GM23248 (cell line): ENCODE data around the gene RPS8. TPM values are rescaled to one million over a fixed set of nuclear protein-coding genes. Genes with fewer than 3 reads are reported as not detected.
"Not testable (repeated sequence)": the region's sequence is repeated elsewhere in the genome, so short reads cannot be mapped to it uniquely, and the experiment has no call there.

Source experiments
- DNase-seq: peaks from one replicate; pipeline ENCODE4 v3.0.0-alpha.2; 2015
- H2AFZ ChIP-seq: fragments of 200-600 bp; sonication (generic); 2 replicates; pipeline ENCODE4 v1.6.1; 2016; ENCODE audit warnings: antibody characterized with exemption
- H3F3A ChIP-seq: fragments of 200-600 bp; sonication (generic); 2 replicates; pipeline ENCODE4 v1.6.1; 2016; ENCODE audit warnings: mild to moderate bottlenecking, antibody characterized with exemption, mixed run types; ENCODE audit not compliant: insufficient read depth
- H3K27ac ChIP-seq: fragments of 200-600 bp; sonication (generic); 2 replicates; pipeline ENCODE4 v1.5.1; 2016; ENCODE audit warnings: mild to moderate bottlenecking
- H3K27me3 ChIP-seq: fragments of 200-600 bp; sonication (generic); replicated peaks from 2 replicates; pipeline ENCODE4 v1.6.1; 2016; ENCODE audit warnings: mild to moderate bottlenecking; ENCODE audit not compliant: insufficient read depth
- H3K36me3 ChIP-seq: fragments of 200-600 bp; sonication (generic); 2 replicates; pipeline ENCODE4 v1.6.1; 2016; ENCODE audit warnings: low read depth, mild to moderate bottlenecking
- H3K4me1 ChIP-seq: fragments of 200-600 bp; sonication (generic); 2 replicates; pipeline ENCODE4 v1.6.1; 2016; ENCODE audit warnings: mild to moderate bottlenecking; ENCODE audit not compliant: insufficient read depth
- H3K4me2 ChIP-seq: fragments of 200-600 bp; sonication (generic); one replicate; pipeline ENCODE4 v1.6.1; 2016; ENCODE audit warnings: mild to moderate bottlenecking; ENCODE audit not compliant: unreplicated experiment
- H3K4me3 ChIP-seq: fragments of 200-600 bp; sonication (generic); 2 replicates; pipeline ENCODE4 v1.5.1; 2016; ENCODE audit warnings: mild to moderate bottlenecking
- H3K79me2 ChIP-seq: fragments of 200-600 bp; sonication (generic); 2 replicates; pipeline ENCODE4 v1.6.1; 2016; ENCODE audit warnings: mild to moderate bottlenecking; ENCODE audit not compliant: insufficient read depth
- H3K9ac ChIP-seq: fragments of 200-600 bp; sonication (generic); 2 replicates; pipeline ENCODE4 v1.6.1; 2016; ENCODE audit warnings: mild to moderate bottlenecking
- H3K9me2 ChIP-seq: fragments of 200-600 bp; sonication (generic); 2 replicates; pipeline ENCODE4 v1.6.1; 2016; ENCODE audit warnings: mixed run types, mild to moderate bottlenecking, moderate library complexity; ENCODE audit not compliant: insufficient read depth
- H3K9me3 ChIP-seq: fragments of 200-600 bp; sonication (generic); one replicate; pipeline ENCODE4 v1.6.1; 2017; ENCODE audit warnings: low read depth
- H4K20me1 ChIP-seq: fragments of 200-600 bp; sonication (generic); 2 replicates; pipeline ENCODE4 v1.6.0; 2016; ENCODE audit not compliant: insufficient read depth
- EZH2 ChIP-seq: fragments of 200-600 bp; sonication (generic); IDR thresholded peaks from 2 replicates; pipeline ENCODE4 v1.6.1; 2018; ENCODE audit warnings: antibody characterized with exemption, mild to moderate bottlenecking; ENCODE audit not compliant: insufficient read depth, poor library complexity, severe bottlenecking
- EZH2phosphoT487 ChIP-seq: fragments of 200-600 bp; sonication (generic); IDR thresholded peaks from 2 replicates; pipeline ENCODE4 v1.6.1; 2018; ENCODE audit warnings: antibody characterized with exemption, moderate library complexity, mild to moderate bottlenecking, low read depth; ENCODE audit not compliant: insufficient read depth
- WGBS, 2 experiments: methylation state at CpG; one replicate each; pipeline ENCODE4 v1.1.6; 2015 to 2017; ENCODE audit warnings: low lambda C conversion rate in 2 of 2, low coverage in 1 of 2; ENCODE audit errors: missing lambda C conversion rate in 2 of 2; 5-methylcytosine and 5-hydroxymethylcytosine counted together
- in situ Hi-C: fragments of 300-500 bp; cut with MboI; formaldehyde crosslinking; loops from 2 replicates; pipeline ENCODE4 v1.15.0; 2020
- polyA plus RNA-seq: library from polyadenylated mRNA; unstranded; fragments of >200 nt; fragmentation: Nextera tagmentation; extraction: Ambion mirVana; gene quantifications from 2 replicates; pipeline ENCODE4 v1.2.1, GENCODE V29; 2016
- total RNA-seq: library from RNA; depleted of rRNA; stranded (reverse); fragments of >200 nt; shearing (Covaris generic); gene quantifications from 2 replicates; pipeline ENCODE4 v1.2.3, GENCODE V29; 2014

Gene RPS8
- total and polyA plus RNA-seq, 2 experiments from 2014 or later: 596 to 1,375 TPM

GRCh38 chr1:44808063-44808937, 33.0 kb downstream of the RPS8 start, which contains the start of gene BTBD19:
BTBD19 (plus strand) TSS chr1:44808523; CDS start chr1:44808821, 298 bp downstream.
- H3K36me3 ChIP-seq: peaks cover 11% of the 10 kb centered on the region; the same call in 1 of the 2 replicates
- H3K9ac ChIP-seq: peak within 1 kb of the TSS; percentile 97
- H4K20me1 ChIP-seq: no peaks in the 10 kb centered on the region
- H3K9me3 ChIP-seq: no peaks in the 10 kb centered on the region
- H3K79me2 ChIP-seq: peaks cover 51% of the 10 kb centered on the region
- DNase-seq: peak; percentile 98
- 9 to 11% methylated on average over 23 of the region's 23 CpGs for WGBS, 2 experiments
- peaks cover 71% of the 10 kb centered on the region for H3F3A ChIP-seq
- TF ChIP-seq EZH2phosphoT487: no peak
- TF ChIP-seq EZH2: no peak
- peaks cover 62% of the 10 kb centered on the region for H3K4me1 ChIP-seq
- peak within 1 kb of the TSS; percentile 100 for H3K27ac ChIP-seq
- in situ Hi-C loops: no loop called here
- H3K4me3 ChIP-seq: peak within 1 kb of the TSS; percentile 72
- H2AFZ ChIP-seq: no peak within 1 kb of the TSS
- no peaks in the 10 kb centered on the region for H3K27me3 ChIP-seq
- peak within 1 kb of the TSS; percentile 92 for H3K4me2 ChIP-seq
- no peaks in the 10 kb centered on the region for H3K9me2 ChIP-seq

DNA sequence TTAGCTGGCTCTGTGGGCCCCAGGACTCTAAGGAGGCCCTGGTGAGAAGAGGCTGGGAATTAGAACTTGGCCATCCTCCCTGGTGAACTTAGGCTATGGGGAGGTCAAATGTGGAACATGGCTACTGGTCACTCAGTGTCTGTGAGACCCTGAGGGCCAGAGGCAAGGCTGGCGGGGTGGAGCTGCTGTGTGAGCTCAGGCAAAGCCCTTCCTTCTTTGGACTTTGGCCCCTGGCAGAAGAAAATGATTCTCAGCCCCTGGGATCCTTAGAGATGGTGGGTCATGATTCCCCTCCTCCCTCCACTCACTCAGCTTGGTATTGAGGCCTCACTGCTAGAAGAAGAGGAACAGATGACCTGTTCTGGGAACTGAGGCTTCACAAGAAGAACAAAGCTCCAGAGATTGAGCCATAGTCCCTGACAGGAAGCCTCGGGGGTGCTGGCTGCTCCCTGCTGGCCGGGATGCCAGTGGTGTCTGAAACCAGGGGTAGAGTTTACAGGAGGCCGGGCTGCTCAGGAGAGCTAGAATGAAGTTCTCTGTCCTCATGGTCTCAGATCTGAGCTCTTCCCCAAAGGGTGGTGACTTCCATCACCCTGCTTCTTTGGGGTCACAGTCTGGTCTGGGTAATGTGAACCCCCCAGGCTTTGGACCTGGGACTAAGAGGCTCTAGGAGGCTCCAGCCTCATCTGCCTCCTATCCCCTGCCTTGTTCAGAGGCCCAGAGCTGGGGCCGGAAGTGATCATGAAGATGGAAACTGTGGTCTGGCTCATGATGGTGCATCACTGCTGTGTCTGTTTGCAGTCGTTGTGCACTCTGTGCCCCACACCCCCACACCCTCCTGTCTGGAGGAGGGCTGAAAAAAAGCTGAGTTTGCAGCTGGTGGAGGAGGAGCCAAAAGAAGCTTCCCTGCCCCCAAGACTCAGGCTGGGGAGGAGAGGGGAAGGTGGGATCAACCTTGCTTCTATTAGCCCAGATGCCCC, 33.9 kb downstream of the RPS8 start:
- H3K27ac ChIP-seq: peak overlapping the region; percentile 100
- H3K4me1 ChIP-seq: peaks cover 62% of the 10 kb centered on the region
- H3K27me3 ChIP-seq: no peaks in the 10 kb centered on the region
- no peaks in the 10 kb centered on the region for H3K9me3 ChIP-seq
- 4% methylated on average over 6 of the region's 6 CpGs for WGBS, 2 experiments
- peaks cover 67% of the 10 kb centered on the region for H3F3A ChIP-seq
- no peak overlapping the region for H2AFZ ChIP-seq
- H4K20me1 ChIP-seq: no peaks in the 10 kb centered on the region
- peak; percentile 92 for DNase-seq
- in situ Hi-C loops: no loop called here
- TF ChIP-seq EZH2 (no peak), EZH2phosphoT487 (no peak)
- peak overlapping the region; percentile 72 for H3K4me3 ChIP-seq
- peaks cover 5% of the 10 kb centered on the region; the same call in 1 of the 2 replicates for H3K36me3 ChIP-seq
- peak overlapping the region; percentile 92 for H3K4me2 ChIP-seq
- H3K9me2 ChIP-seq: no peaks in the 10 kb centered on the region
- peak overlapping the region; percentile 97 for H3K9ac ChIP-seq
- peaks cover 42% of the 10 kb centered on the region for H3K79me2 ChIP-seq

- H3K79me2 ChIP-seq: peaks cover 33% of the 10 kb centered on the region
- H3K4me3 ChIP-seq: peak overlapping the region; percentile 72
- TF ChIP-seq EZH2 (no peak), EZH2phosphoT487 (no peak)
- H3K9me2 ChIP-seq: no peaks in the 10 kb centered on the region
- no peak overlapping the region for H2AFZ ChIP-seq
- H3F3A ChIP-seq: peaks cover 69% of the 10 kb centered on the region
- no peaks in the 10 kb centered on the region for H3K9me3 ChIP-seq
- no peaks in the 10 kb centered on the region; the same call in 1 of the 2 replicates for H3K36me3 ChIP-seq
- in situ Hi-C loops: no loop called here
- peak overlapping the region; percentile 92 for H3K4me2 ChIP-seq
- 36 to 37% methylated on average over 12 of the region's 12 CpGs for WGBS, 2 experiments
- H3K9ac ChIP-seq: peak overlapping the region; percentile 97
- H3K27me3 ChIP-seq: no peaks in the 10 kb centered on the region
- no peak for DNase-seq
- H3K27ac ChIP-seq: peak overlapping the region; percentile 100
- peaks cover 68% of the 10 kb centered on the region for H3K4me1 ChIP-seq
- H4K20me1 ChIP-seq: no peaks in the 10 kb centered on the region
These were observed 34.9 kb downstream of the RPS8 start for GRCh38 chr1:44810101-44810761.

- H3K36me3 ChIP-seq, H3K9me3 ChIP-seq, H2AFZ ChIP-seq, H4K20me1 ChIP-seq, in situ Hi-C loops, DNase-seq, H3K9me2 ChIP-seq, H3K27me3 ChIP-seq: not testable (repeated sequence)
- peak overlapping the region; percentile 100 for H3K27ac ChIP-seq
- H3K4me1 ChIP-seq: peaks cover 73% of the 10 kb centered on the region
- H3K4me3 ChIP-seq: 0 out of 2 replicates have a peak overlapping the region, but pooled peaks have one; percentile 13
- peaks cover 28% of the 10 kb centered on the region for H3K79me2 ChIP-seq
- peak overlapping the region; percentile 92 for H3K4me2 ChIP-seq
- peaks cover 68% of the 10 kb centered on the region for H3F3A ChIP-seq
- WGBS, 2 experiments: 82 to 86% methylated on average over 4 of the region's 4 CpGs
- H3K9ac ChIP-seq: peak overlapping the region; percentile 97
These were observed 35.4 kb downstream of the RPS8 start for GRCh38 chr1:44810762-44811105.
